H1 (cell line): Measurements from ENCODE around the gene ELP4. TPM values are rescaled to one million over a fixed set of nuclear protein-coding genes. Genes with fewer than 3 reads are reported as not detected.

Experiments
- CTCF ChIA-PET: fragments of 300-600 bp; sonication (Branson Sonifier 250); formaldehyde crosslinking; loops from one replicate; lab custom pipeline; 2021; ENCODE audit not compliant: partially characterized antibody; lab: Charles Lee
- POLR2A ChIA-PET: fragments of 300-600 bp; sonication (Branson Sonifier 250); formaldehyde crosslinking; loops from one replicate; lab custom pipeline; 2021; ENCODE audit warnings: inconsistent platforms; ENCODE audit not compliant: partially characterized antibody; lab: Charles Lee
- DNase-seq, 2 experiments: peaks; one replicate each; pipeline versions ENCODE4 v3.0.0 to v3.0.0-alpha.2; 2010 to 2022; ENCODE audit warnings: low spot score in 2 of 2, low read depth in 1 of 2, mixed read lengths in 1 of 2
- FAIRE-seq: peaks from 2 replicates; lab custom pipeline; 2011; peaks lifted over from hg19 to GRCh38; lab: Jason Lieb, UNC
- H2AFZ ChIP-seq: 2 replicates; pipeline ENCODE4 v1.8.1; 2012; ENCODE audit warnings: low read length, inconsistent platforms
- H2AK5ac ChIP-seq: 2 replicates; pipeline ENCODE4 v1.6.1; 2013; ENCODE audit warnings: low read depth, low read length
- H2BK120ac ChIP-seq: replicated peaks from 2 replicates; pipeline ENCODE3; 2013; ENCODE audit warnings: low read depth, low read length, inconsistent platforms
- H2BK12ac ChIP-seq: 2 replicates; pipeline ENCODE4 v1.6.1; 2013; ENCODE audit warnings: low read depth, low read length
- H2BK15ac ChIP-seq: 2 replicates; pipeline ENCODE4 v1.6.1; 2013; ENCODE audit warnings: low read length
- H2BK20ac ChIP-seq: 2 replicates; pipeline ENCODE4 v1.6.1; 2013; ENCODE audit warnings: low read length
- H2BK5ac ChIP-seq: 2 replicates; pipeline ENCODE4 v1.6.1; 2013; ENCODE audit warnings: low read depth, low read length
- H3K14ac ChIP-seq: 2 replicates; pipeline ENCODE4 v1.6.1; 2013; ENCODE audit warnings: inconsistent platforms; ENCODE audit not compliant: insufficient read length
- H3K18ac ChIP-seq: 2 replicates; pipeline ENCODE4 v1.6.1; 2013; ENCODE audit warnings: low read length; ENCODE audit errors: extremely low read depth
- H3K23ac ChIP-seq: 2 replicates; pipeline ENCODE4 v1.6.1; 2013; ENCODE audit warnings: inconsistent platforms; ENCODE audit not compliant: insufficient read length
- H3K23me2 ChIP-seq: 2 replicates; pipeline ENCODE4 v1.6.1; 2013; ENCODE audit warnings: low read depth, low read length
- H3K27ac ChIP-seq: 2 replicates; pipeline ENCODE4 v1.6.1; 2011; ENCODE audit warnings: low read depth, low read length, inconsistent platforms
- H3K27me3 ChIP-seq, 4 experiments: replicated peaks in 1 of 4; 1 replicate in 1 of 4; 2 replicates in 3 of 4; pipeline versions ENCODE4 v1.6.1 to v1.8.1; 2011 to 2013; ENCODE audit warnings: low read length in 3 of 4, mild to moderate bottlenecking in 3 of 4, inconsistent platforms in 2 of 4, mixed read lengths in 2 of 4, moderate library complexity in 1 of 4; ENCODE audit not compliant: control insufficient read depth in 3 of 4, insufficient read depth in 3 of 4; ENCODE audit errors: extremely low read depth in 1 of 4
- H3K36me3 ChIP-seq, 4 experiments: 2 replicates each; pipeline versions ENCODE4 v1.6.1 to v1.8.1; 2011 to 2013; ENCODE audit warnings: mild to moderate bottlenecking in 4 of 4, low read length in 3 of 4, moderate library complexity in 2 of 4, control low read depth in 1 of 4, inconsistent platforms in 1 of 4; ENCODE audit not compliant: insufficient read depth in 4 of 4, control insufficient read depth in 2 of 4
- H3K4ac ChIP-seq: replicated peaks from 2 replicates; pipeline ENCODE3; 2013; ENCODE audit warnings: low read length, low read depth, mixed read lengths, inconsistent platforms; ENCODE audit not compliant: insufficient read length
- H3K4me1 ChIP-seq, 4 experiments: replicated peaks in 1 of 4; 1 replicate in 1 of 4; 2 replicates in 3 of 4; pipeline versions ENCODE4 v1.6.1 to v1.8.1; 2011 to 2013; ENCODE audit warnings: low read length in 3 of 4, inconsistent platforms in 2 of 4, mixed read lengths in 1 of 4; ENCODE audit not compliant: insufficient read depth in 4 of 4, control insufficient read depth in 3 of 4
- H3K4me2 ChIP-seq, 2 experiments: 2 replicates each; pipeline versions ENCODE4 v1.6.1 to v1.8.1; 2011 to 2013; ENCODE audit warnings: low read depth in 2 of 2, low read length in 2 of 2, control low read depth in 1 of 2, inconsistent platforms in 1 of 2, mild to moderate bottlenecking in 1 of 2; ENCODE audit not compliant: insufficient read depth in 1 of 2
- H3K4me3 ChIP-seq, 4 experiments: fragments of 200-600, 300-600 bp in 1 of 4; sonication (generic), shearing (Covaris generic), sonication (Bioruptor Twin) in 1 of 4; 2 replicates each; pipeline versions ENCODE4 v1.5.1 to v1.8.1; 2011 to 2016; ENCODE audit warnings: low read length in 4 of 4, low read depth in 3 of 4, control low read depth in 2 of 4, inconsistent platforms in 2 of 4, mild to moderate bottlenecking in 2 of 4, mixed read lengths in 1 of 4, moderate library complexity in 1 of 4; ENCODE audit not compliant: insufficient read depth in 2 of 4; ENCODE audit errors: extremely low read depth in 1 of 4
- H3K56ac ChIP-seq: replicated peaks from 2 replicates; pipeline ENCODE3; 2013; ENCODE audit warnings: low read depth, mild to moderate bottlenecking, mixed read lengths, low read length, inconsistent platforms; ENCODE audit not compliant: insufficient read length
- H3K79me1 ChIP-seq: 2 replicates; pipeline ENCODE4 v1.6.1; 2013; ENCODE audit warnings: low read depth, low read length, control low read depth
- H3K79me2 ChIP-seq, 2 experiments: 2 replicates each; pipeline versions ENCODE4 v1.6.1 to v1.8.1; 2012 to 2013; ENCODE audit warnings: low read length in 2 of 2, mild to moderate bottlenecking in 2 of 2, inconsistent platforms in 1 of 2; ENCODE audit not compliant: insufficient read depth in 2 of 2, control insufficient read depth in 1 of 2
- H3K9ac ChIP-seq, 4 experiments: replicated peaks in 1 of 4; 1 replicate in 1 of 4; 2 replicates in 3 of 4; pipeline versions ENCODE4 v1.6.1 to v1.8.1; 2011 to 2013; ENCODE audit warnings: low read depth in 3 of 4, low read length in 3 of 4, control low read depth in 2 of 4, mild to moderate bottlenecking in 2 of 4, moderate library complexity in 2 of 4, inconsistent platforms in 1 of 4; ENCODE audit errors: extremely low read depth in 1 of 4
- H3K9me3 ChIP-seq, 2 experiments: 2 replicates each; pipeline versions ENCODE4 v1.6.1 to v1.8.1; 2012 to 2013; ENCODE audit warnings: mild to moderate bottlenecking in 2 of 2, moderate library complexity in 2 of 2, control low read depth in 1 of 2, inconsistent platforms in 1 of 2, low read depth in 1 of 2, low read length in 1 of 2, mixed read lengths in 1 of 2; ENCODE audit not compliant: insufficient read depth in 2 of 2
- H4K20me1 ChIP-seq, 2 experiments: replicated peaks in 1 of 2; 2 replicates each; pipeline versions ENCODE3 to v1.8.1; 2011 to 2013; ENCODE audit warnings: inconsistent platforms in 2 of 2, low read length in 2 of 2, mild to moderate bottlenecking in 1 of 2; ENCODE audit not compliant: insufficient read depth in 2 of 2, control insufficient read depth in 1 of 2
- H4K5ac ChIP-seq: 2 replicates; pipeline ENCODE4 v1.6.1; 2013; ENCODE audit warnings: low read length, low read depth, mixed read lengths, inconsistent platforms; ENCODE audit not compliant: insufficient read length
- H4K8ac ChIP-seq: 2 replicates; pipeline ENCODE4 v1.8.0; 2013; ENCODE audit warnings: mild to moderate bottlenecking, moderate library complexity, low read length, inconsistent platforms; ENCODE audit not compliant: insufficient read depth; ENCODE audit errors: extremely low read depth
- H4K91ac ChIP-seq: replicated peaks from 2 replicates; pipeline ENCODE3; 2013; ENCODE audit warnings: low read length, mixed read lengths, inconsistent platforms; ENCODE audit not compliant: insufficient read length
- BRCA1 ChIP-seq: IDR thresholded peaks from 2 replicates; pipeline ENCODE4 v1.6.1; 2012; ENCODE audit warnings: low read depth, low read length, improper control_type of control experiment
- CBX5 ChIP-seq: fragments of 300-800, 300-1000 bp; sonication (generic); IDR thresholded peaks from 2 replicates; pipeline ENCODE4 v1.7.1; 2016; ENCODE audit warnings: antibody characterized with exemption, low read length, low read depth
- EGR1 ChIP-seq: IDR thresholded peaks from 2 replicates; pipeline ENCODE4 v1.6.1; 2011; ENCODE audit warnings: low read depth, low read length, borderline replicate concordance
- KDM1A ChIP-seq: fragments of 200-600, 300-600 bp; sonication (generic); IDR thresholded peaks from 2 replicates; pipeline ENCODE4 v1.7.1; 2016; ENCODE audit warnings: mild to moderate bottlenecking, low read length, borderline replicate concordance
- KDM4A ChIP-seq: IDR thresholded peaks from one replicate; pipeline ENCODE4 v1.7.1; 2012; ENCODE audit warnings: low read depth, mild to moderate bottlenecking, moderate library complexity, low read length, inconsistent platforms; ENCODE audit not compliant: severe bottlenecking
- NANOG ChIP-seq: IDR thresholded peaks from 2 replicates; pipeline ENCODE4 v1.6.1; 2011; ENCODE audit warnings: low read length, low read depth, mild to moderate bottlenecking, inconsistent platforms; ENCODE audit not compliant: insufficient read depth, poor library complexity, severe bottlenecking
- NRF1 ChIP-seq: IDR thresholded peaks from 2 replicates; pipeline ENCODE4 v1.6.1; 2011; ENCODE audit warnings: mild to moderate bottlenecking, low read depth, low read length, improper control_type of control experiment
- PHF8 ChIP-seq: fragments of 200-600 bp; sonication (generic); conservative IDR thresholded peaks from 2 replicates; pipeline ENCODE4 v1.7.1; 2012; ENCODE audit warnings: low read depth, mild to moderate bottlenecking, inconsistent platforms, low read length, moderate library complexity
- POU5F1 ChIP-seq: IDR thresholded peaks from 2 replicates; pipeline ENCODE4 v1.6.1; 2011; ENCODE audit warnings: low read depth, mild to moderate bottlenecking, low read length, moderate library complexity
- SUZ12 ChIP-seq: fragments of 200-600 bp; sonication (generic); IDR thresholded peaks from 2 replicates; pipeline ENCODE4 v1.6.1; 2012; ENCODE audit warnings: mild to moderate bottlenecking, inconsistent platforms, low read length, moderate library complexity, mixed read lengths
- TCF12 ChIP-seq: IDR thresholded peaks from 2 replicates; pipeline ENCODE4 v1.6.1; 2011; ENCODE audit warnings: low read depth, mild to moderate bottlenecking, low read length
- WGBS, 2 experiments: shearing (Covaris generic) in 1 of 2; methylation state at CpG; one replicate each; pipeline versions ENCODE4 v1.1.6 to v1.1.7; 2013 to 2015; ENCODE audit warnings: low lambda C conversion rate in 2 of 2, mixed read lengths in 2 of 2, inconsistent platforms in 1 of 2, low coverage in 1 of 2, missing lambda C conversion rate in 1 of 2; ENCODE audit not compliant: insufficient replicate concordance in 2 of 2, insufficient coverage in 1 of 2, insufficient read length in 1 of 2; ENCODE audit errors: extremely low coverage in 1 of 2, missing lambda C conversion rate in 1 of 2; 5-methylcytosine and 5-hydroxymethylcytosine counted together
- polyA plus RNA-seq, 7 experiments: library from polyadenylated mRNA; depleted of rRNA in 3 of 7; stranded (reverse) in 5 of 7; unstranded in 2 of 7; fragments of >200 nt in 5 of 7; fragments of 200-250 nt in 2 of 7; gene quantifications; 1 replicate in 5 of 7; 2 replicates in 1 of 7; 4 replicates in 1 of 7; pipeline versions ENCODE4 v1.2.1 to v1.2.3, GENCODE V29; 2011 to 2013; ENCODE audit warnings: missing spikeins in 2 of 7, mixed read lengths in 2 of 7
- total RNA-seq: library from RNA; stranded (reverse); fragmentation: NEBNext Ultra II Directional; extraction: Animal tissue kit (Norgen Biotek cat#: 25700); gene quantifications from 2 replicates; pipeline ENCODE4 v1.2.1, GENCODE V29; 2021
- TF ChIP-seq, protein P1 (sequence below): IDR thresholded peaks from 2 replicates; pipeline ENCODE4 v1.6.1; 2012; ENCODE audit warnings: inconsistent platforms
- TF ChIP-seq, protein P2 (sequence below): IDR thresholded peaks from 2 replicates; pipeline ENCODE4 v1.6.1; 2012; ENCODE audit warnings: low read length, inconsistent platforms

ELP4 gene
- total and polyA plus RNA-seq, 2 of the 8 experiments (the other 6 are each of a cell fraction or from before 2014, with no cell fraction given) = 14.0 to 18.6 TPM

DNA sequence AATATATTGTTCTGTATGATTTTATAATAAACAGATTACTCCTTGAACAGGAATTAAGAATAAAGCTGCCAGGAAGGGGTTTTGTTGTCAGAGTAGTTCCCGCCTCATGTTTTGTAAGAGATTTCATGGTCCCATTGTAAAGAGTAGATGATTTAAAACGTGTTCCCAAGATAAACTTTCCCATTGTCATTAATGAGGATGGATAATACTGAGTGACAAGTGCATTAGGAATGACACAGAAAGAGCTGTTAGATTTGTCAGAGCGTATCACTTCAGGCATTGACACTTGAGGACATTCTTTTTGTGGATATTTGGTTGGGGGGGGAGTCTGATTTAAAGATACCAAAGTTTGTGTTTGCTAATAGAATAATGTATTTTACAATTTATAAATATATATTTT lies 154.6 kb downstream of the ELP4 start:
- Histone ChIP-seq H3K14ac (no peak overlapping the region), H4K20me1 (no peaks in the 10 kb centered on the region), H4K91ac (no peak overlapping the region), H3K18ac (no peak overlapping the region), H3K4me3 (no peak overlapping the region), H2BK120ac (no peak overlapping the region), H3K36me3 (no peaks in the 10 kb centered on the region), H2BK15ac (no peak overlapping the region), H4K8ac (no peak overlapping the region), H2AFZ (no peak overlapping the region), H3K9ac (no peak overlapping the region), H3K56ac (no peak overlapping the region), H3K23me2 (no peaks in the 10 kb centered on the region), H3K27me3 (no peaks in the 10 kb centered on the region), H3K4ac (no peak overlapping the region), H3K23ac (no peak overlapping the region), H3K4me2 (no peak overlapping the region), H3K27ac (no peak overlapping the region), H2BK20ac (no peak overlapping the region), H3K79me2 (no peaks in the 10 kb centered on the region), H3K9me3 (no peaks in the 10 kb centered on the region), H2BK5ac (no peak overlapping the region), H4K5ac (no peak overlapping the region), H3K4me1 (peaks cover 0 to 3% (median 0%) of the 10 kb centered on the region in 4 experiments; a peak in 1 of 7 replicates), H2AK5ac (no peak overlapping the region), H2BK12ac (no peak overlapping the region), H3K79me1 (no peaks in the 10 kb centered on the region)
- no peak for DNase-seq
- 62% methylated on average over 3 of the region's 3 CpGs; no CpG with 5 or more reads in 1 of the 2 experiments for WGBS, 2 experiments
- ChIA-PET CTCF (interaction anchor here (0.8 to 2.0 kb wide), 5 partner anchors 19 to 566 kb away, joined by 3 to 6 read pairs (median 3); no protein-coding TSS in a partner anchor), POLR2A (no interaction called here)
- FAIRE-seq = peak; percentile 7
- TF ChIP-seq POU5F1 = no peak
- no peak for TF ChIP-seq BRCA1
- no peak for TF ChIP-seq NRF1
- TF ChIP-seq EGR1 = no peak
- TF ChIP-seq, protein P1, sequence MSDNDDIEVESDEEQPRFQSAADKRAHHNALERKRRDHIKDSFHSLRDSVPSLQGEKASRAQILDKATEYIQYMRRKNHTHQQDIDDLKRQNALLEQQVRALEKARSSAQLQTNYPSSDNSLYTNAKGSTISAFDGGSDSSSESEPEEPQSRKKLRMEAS = no peak
- TF ChIP-seq KDM4A = no peak
- TF ChIP-seq, protein P2, sequence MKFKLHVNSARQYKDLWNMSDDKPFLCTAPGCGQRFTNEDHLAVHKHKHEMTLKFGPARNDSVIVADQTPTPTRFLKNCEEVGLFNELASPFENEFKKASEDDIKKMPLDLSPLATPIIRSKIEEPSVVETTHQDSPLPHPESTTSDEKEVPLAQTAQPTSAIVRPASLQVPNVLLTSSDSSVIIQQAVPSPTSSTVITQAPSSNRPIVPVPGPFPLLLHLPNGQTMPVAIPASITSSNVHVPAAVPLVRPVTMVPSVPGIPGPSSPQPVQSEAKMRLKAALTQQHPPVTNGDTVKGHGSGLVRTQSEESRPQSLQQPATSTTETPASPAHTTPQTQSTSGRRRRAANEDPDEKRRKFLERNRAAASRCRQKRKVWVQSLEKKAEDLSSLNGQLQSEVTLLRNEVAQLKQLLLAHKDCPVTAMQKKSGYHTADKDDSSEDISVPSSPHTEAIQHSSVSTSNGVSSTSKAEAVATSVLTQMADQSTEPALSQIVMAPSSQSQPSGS = no peak
- TF ChIP-seq TCF12 = no peak
- TF ChIP-seq CBX5 = no peak
- TF ChIP-seq SUZ12 = no peak
- no peak for TF ChIP-seq KDM1A
- TF ChIP-seq PHF8 = no peak
- no peak for TF ChIP-seq NANOG
